Measurements from ENCODE around the gene ANKS1B. TPM values are rescaled to one million over a fixed set of nuclear protein-coding genes. Genes with fewer than 3 reads are reported as not detected.

Gene ANKS1B
- total RNA-seq, 6 experiments from 2014 or later, result 0.31 to 0.66 (median 0.37) TPM

- TF ChIP-seq CTCF (IDR thresholded peaks at IDR 0.05), result no peak
- Mint-ChIP-seq H3K27me3 (ENCODE audit: insufficient read depth) (no peaks in the 10 kb centered on the region), H3K4me1 (ENCODE audit: low read depth) (no peaks in the 10 kb centered on the region), H3K36me3 (ENCODE audit: low read depth) (no peaks in the 10 kb centered on the region), H3K27ac (no peak overlapping the region), H3K9me3 (peaks cover 37% of the 10 kb centered on the region), H3K4me3 (no peak overlapping the region)
- no peak for DNase-seq
Observed at GRCh38 chr12:99435095-99435791, 549.5 kb downstream of the ANKS1B start.

- no peak overlapping the region for H3K27ac Mint-ChIP-seq
- no peak overlapping the region for H3K4me3 Mint-ChIP-seq
- DNase-seq, result no peak
- H3K4me1 Mint-ChIP-seq (ENCODE audit: low read depth), result no peaks in the 10 kb centered on the region
- TF ChIP-seq CTCF (IDR thresholded peaks at IDR 0.05), result no peak
- H3K36me3 Mint-ChIP-seq (ENCODE audit: low read depth), result no peaks in the 10 kb centered on the region
- H3K27me3 Mint-ChIP-seq (ENCODE audit: insufficient read depth), result no peaks in the 10 kb centered on the region
- peaks cover 29% of the 10 kb centered on the region for H3K9me3 Mint-ChIP-seq
Observed at GRCh38 chr12:99433155-99433554, 551.6 kb downstream of the ANKS1B start.

- DNase-seq, result no peak
- Mint-ChIP-seq H3K4me1 (ENCODE audit: low read depth) (no peaks in the 10 kb centered on the region), H3K4me3 (no peak overlapping the region), H3K27me3 (ENCODE audit: insufficient read depth) (peaks cover 2% of the 10 kb centered on the region; the same call in 1 of the 2 replicates), H3K9me3 (peaks cover 34% of the 10 kb centered on the region), H3K27ac (no peak overlapping the region), H3K36me3 (ENCODE audit: low read depth) (no peaks in the 10 kb centered on the region)
- no peak for TF ChIP-seq CTCF (IDR thresholded peaks at IDR 0.05)
Observed at GRCh38 chr12:99431203-99431602, 553.5 kb downstream of the ANKS1B start.

GRCh38 chr12:99427104-99427503 lies 557.6 kb downstream of the ANKS1B start:
- Mint-ChIP-seq H3K4me1 (ENCODE audit: low read depth) (no peaks in the 10 kb centered on the region), H3K27ac (no peak overlapping the region), H3K9me3 (peaks cover 29% of the 10 kb centered on the region), H3K36me3 (ENCODE audit: low read depth) (no peaks in the 10 kb centered on the region), H3K27me3 (ENCODE audit: insufficient read depth) (peaks cover 2% of the 10 kb centered on the region; the same call in 1 of the 2 replicates), H3K4me3 (no peak overlapping the region)
- DNase-seq, result no peak
- no peak for TF ChIP-seq CTCF (IDR thresholded peaks at IDR 0.05)

GRCh38 chr12:99418379-99418778 lies 566.4 kb downstream of the ANKS1B start:
- Mint-ChIP-seq H3K4me1 (ENCODE audit: low read depth) (no peaks in the 10 kb centered on the region), H3K4me3 (no peak overlapping the region), H3K36me3 (ENCODE audit: low read depth) (no peaks in the 10 kb centered on the region), H3K9me3 (peaks cover 48% of the 10 kb centered on the region), H3K27me3 (ENCODE audit: insufficient read depth) (no peaks in the 10 kb centered on the region), H3K27ac (no peak overlapping the region)
- TF ChIP-seq CTCF (IDR thresholded peaks at IDR 0.05), result no peak
- DNase-seq, result no peak
